Thymus (tissue), 11 donors: ENCODE results near the gene HOXC11. TPM values are rescaled to one million over a fixed set of nuclear protein-coding genes. Genes with fewer than 3 reads are reported as not detected.
A peak's percentile ranks its signal among the peaks of the same experiment; 100 is the strongest.

ENCODE experiments used
- DNase-seq, 9 donors: peaks; one replicate each; pipeline ENCODE4 v3.0.0-alpha.2; 2013; ENCODE audit warnings: low spot score in 9 of 9, low read depth in 6 of 9, missing footprints in 1 of 9
- H3K27ac ChIP-seq, 2 donors: one replicate each; pipeline ENCODE4 v1.5.1; 2013; ENCODE audit warnings: control low read depth in 1 of 2, low read depth in 1 of 2, low read length in 1 of 2, mild to moderate bottlenecking in 1 of 2, moderate library complexity in 1 of 2
- H3K27me3 ChIP-seq, 2 donors: one replicate each; pipeline ENCODE4 v1.5.1; 2013; ENCODE audit warnings: low read length in 1 of 2; ENCODE audit not compliant: control insufficient read depth in 2 of 2, insufficient read depth in 1 of 2
- H3K36me3 ChIP-seq, 2 donors: one replicate each; pipeline ENCODE4 v1.5.1; 2013; ENCODE audit warnings: low read length in 1 of 2, mild to moderate bottlenecking in 1 of 2, moderate library complexity in 1 of 2; ENCODE audit not compliant: control insufficient read depth in 2 of 2, insufficient read depth in 2 of 2
- H3K4me1 ChIP-seq, 2 donors: one replicate each; pipeline ENCODE4 v1.5.1; 2013; ENCODE audit warnings: low read length in 2 of 2; ENCODE audit not compliant: control insufficient read depth in 2 of 2, insufficient read depth in 2 of 2
- H3K4me3 ChIP-seq, 2 donors: one replicate each; pipeline ENCODE4 v1.5.1; 2013; ENCODE audit warnings: low read length in 2 of 2, control low read depth in 1 of 2, mild to moderate bottlenecking in 1 of 2
- H3K9me3 ChIP-seq, 2 donors: one replicate each; pipeline ENCODE4 v1.5.1; 2013; ENCODE audit warnings: low read length in 1 of 2, mild to moderate bottlenecking in 1 of 2; ENCODE audit not compliant: control insufficient read depth in 2 of 2, insufficient read depth in 1 of 2
- WGBS: extraction: QIAGEN DNeasy Blood & Tissue Kit; methylation state at CpG from one replicate; pipeline ENCODE4 v1.1.7; 2013; 5-methylcytosine and 5-hydroxymethylcytosine counted together
- polyA plus RNA-seq: library from polyadenylated mRNA; stranded (reverse); fragments of 200-250 nt; gene quantifications from one replicate; pipeline ENCODE4 v1.2.3, GENCODE V29; 2013
- total RNA-seq: library from RNA; stranded (reverse); fragments of 120-200 nt; gene quantifications from one replicate; pipeline ENCODE4 v1.2.4, GENCODE V29; 2013
- donor health status: healthy.

The HOXC11 gene
- total and polyA plus RNA-seq, 2 donors, result 0.21 TPM; not detected in 1

- Histone ChIP-seq H3K27me3 (peaks cover 94 to 100% of the 10 kb centered on the region in 2 donors), H3K36me3 (no peaks in the 10 kb centered on the region), H3K9me3 (peaks cover 4 to 6% of the 10 kb centered on the region in 2 donors), H3K27ac (no peak overlapping the region), H3K4me1 (peaks cover 2 to 4% of the 10 kb centered on the region in 2 donors), H3K4me3 (no peak overlapping the region)
- WGBS, result 5% methylated on average over 5 of the region's 5 CpGs
- no peak for DNase-seq
These were observed 15.8 kb downstream of the HOXC11 start for GRCh38 chr12:53988541-53989226.

- H3K27me3 ChIP-seq, result peaks cover 90 to 100% of the 10 kb centered on the region in 2 donors
- no peak overlapping the region for H3K4me3 ChIP-seq
- peaks cover 2 to 4% of the 10 kb centered on the region in 2 donors for H3K4me1 ChIP-seq
- DNase-seq, result peak in 1 of 9 donors; percentile 46
- no peak overlapping the region for H3K27ac ChIP-seq
- H3K9me3 ChIP-seq, result peaks cover 4 to 9% of the 10 kb centered on the region in 2 donors
- H3K36me3 ChIP-seq, result no peaks in the 10 kb centered on the region
- 5% methylated on average over 28 of the region's 28 CpGs for WGBS
These were observed 16.5 kb downstream of the HOXC11 start for GRCh38 chr12:53989227-53990113.

- no peak overlapping the region for H3K27ac ChIP-seq
- H3K9me3 ChIP-seq, result peaks cover 3 to 14% of the 10 kb centered on the region in 2 donors
- no peak for DNase-seq
- H3K36me3 ChIP-seq, result no peaks in the 10 kb centered on the region
- H3K27me3 ChIP-seq, result peaks cover 90 to 100% of the 10 kb centered on the region in 2 donors
- no peak overlapping the region for H3K4me3 ChIP-seq
- H3K4me1 ChIP-seq, result peaks cover 0 to 10% of the 10 kb centered on the region in 2 donors
- 11% methylated on average over 27 of the region's 27 CpGs for WGBS
These were observed 17.6 kb downstream of the HOXC11 start for GRCh38 chr12:53990311-53991076.

- 3% methylated on average over 8 of the region's 8 CpGs for WGBS
- no peak for DNase-seq
These were observed 18.1 kb downstream of the HOXC11 start for GRCh38 chr12:53991077-53991460.

GRCh38 chr12:53992377-53992889 lies 19.5 kb downstream of the HOXC11 start:
- Histone ChIP-seq H3K4me1 (peaks cover 0 to 16% of the 10 kb centered on the region in 2 donors), H3K9me3 (peaks cover 1 to 24% of the 10 kb centered on the region in 2 donors), H3K27ac (no peak overlapping the region), H3K36me3 (no peaks in the 10 kb centered on the region), H3K4me3 (no peak overlapping the region), H3K27me3 (peaks cover 88 to 100% of the 10 kb centered on the region in 2 donors)
- 28% methylated on average over 7 of the region's 7 CpGs for WGBS
- DNase-seq, result no peak

More at GRCh38 chr12:53991077-53991460, 18.1 kb downstream of the HOXC11 start:
- peaks cover 1 to 14% of the 10 kb centered on the region in 2 donors for H3K9me3 ChIP-seq
- peaks cover 0 to 12% of the 10 kb centered on the region in 2 donors for H3K4me1 ChIP-seq
- no peak overlapping the region for H3K27ac ChIP-seq
- no peaks in the 10 kb centered on the region for H3K36me3 ChIP-seq
- peaks cover 89 to 100% of the 10 kb centered on the region in 2 donors for H3K27me3 ChIP-seq
- H3K4me3 ChIP-seq, result no peak overlapping the region

GRCh38 chr12:53993162-53994008 lies 20.5 kb downstream of the HOXC11 start:
- 32% methylated on average over 18 of the region's 18 CpGs for WGBS
- no peak for DNase-seq
- Histone ChIP-seq H3K4me3 (no peak overlapping the region), H3K36me3 (no peaks in the 10 kb centered on the region), H3K9me3 (peaks cover 1 to 24% of the 10 kb centered on the region in 2 donors), H3K27me3 (peaks cover 87 to 100% of the 10 kb centered on the region in 2 donors), H3K27ac (no peak overlapping the region), H3K4me1 (peaks cover 0 to 16% of the 10 kb centered on the region in 2 donors)

- Histone ChIP-seq H3K27ac (no peak overlapping the region), H3K4me1 (peaks cover 0 to 14% of the 10 kb centered on the region in 2 donors), H3K27me3 (peaks cover 86 to 100% of the 10 kb centered on the region in 2 donors), H3K36me3 (no peaks in the 10 kb centered on the region), H3K9me3 (peaks cover 1 to 24% of the 10 kb centered on the region in 2 donors), H3K4me3 (no peak overlapping the region)
- 7% methylated on average over 19 of the region's 19 CpGs for WGBS
- no peak for DNase-seq
These were observed 21.0 kb downstream of the HOXC11 start for GRCh38 chr12:53994009-53994263.

GRCh38 chr12:53994264-53995001 lies 21.5 kb downstream of the HOXC11 start:
- peaks cover 82 to 100% of the 10 kb centered on the region in 2 donors for H3K27me3 ChIP-seq
- no peaks in the 10 kb centered on the region for H3K36me3 ChIP-seq
- no peak for DNase-seq
- WGBS, result 7% methylated on average over 60 of the region's 60 CpGs
- no peak overlapping the region for H3K4me3 ChIP-seq
- H3K27ac ChIP-seq, result no peak overlapping the region
- H3K4me1 ChIP-seq, result peaks cover 0 to 12% of the 10 kb centered on the region in 2 donors
- H3K9me3 ChIP-seq, result peaks cover 0 to 24% of the 10 kb centered on the region in 2 donors
